Right atrium auricular region (tissue), 2 donors: Measurements from ENCODE around the gene ADAMTS9. TPM values are rescaled to one million over a fixed set of nuclear protein-coding genes. Genes with fewer than 3 reads are reported as not detected.

Experiments used
- DNase-seq: peaks from one replicate; pipeline ENCODE4 v3.0.0-alpha.2; 2019; ENCODE audit warnings: low spot score
- H3K27ac ChIP-seq, 2 donors: fragments of 200-600 bp; sonication (generic); 1 replicate in 1 of 2; 2 replicates in 1 of 2; pipeline ENCODE4 v1.5.1; 2016 to 2019
- H3K27me3 ChIP-seq, 2 donors: fragments of 200-600 bp; sonication (generic); one replicate each; pipeline versions ENCODE4 v1.5.1 to v1.6.0; 2017 to 2019
- H3K36me3 ChIP-seq: fragments of 200-600 bp; sonication (generic); one replicate; pipeline ENCODE4 v1.5.1; 2016
- H3K4me1 ChIP-seq, 2 donors: fragments of 200-600 bp; sonication (generic); one replicate each; pipeline versions ENCODE4 v1.5.1 to v1.6.0; 2017 to 2019
- H3K4me3 ChIP-seq, 2 donors: fragments of 200-600 bp; sonication (generic); 1 replicate in 1 of 2; 2 replicates in 1 of 2; pipeline ENCODE4 v1.5.1; 2017 to 2019; ENCODE audit warnings: mild to moderate bottlenecking in 1 of 2, moderate library complexity in 1 of 2
- H3K9me3 ChIP-seq, 2 donors: fragments of 200-600 bp; sonication (generic); one replicate each; pipeline ENCODE4 v1.5.1; 2019
- total RNA-seq, 2 donors: library from RNA; depleted of rRNA; stranded (reverse); fragments of >200 nt; gene quantifications; one replicate each; pipeline ENCODE4 v1.1.0, GENCODE V29; 2016
- TF ChIP-seq, protein P1 (sequence below), 2 donors: fragments of 200-600 bp; sonication (generic); IDR thresholded peaks; one replicate each; pipeline ENCODE4 v1.5.1; 2019; ENCODE audit warnings: antibody characterized with exemption in 2 of 2

ADAMTS9 gene
- total RNA-seq, 2 donors from 2014 or later = 20.2 to 21.0 TPM

DNA sequence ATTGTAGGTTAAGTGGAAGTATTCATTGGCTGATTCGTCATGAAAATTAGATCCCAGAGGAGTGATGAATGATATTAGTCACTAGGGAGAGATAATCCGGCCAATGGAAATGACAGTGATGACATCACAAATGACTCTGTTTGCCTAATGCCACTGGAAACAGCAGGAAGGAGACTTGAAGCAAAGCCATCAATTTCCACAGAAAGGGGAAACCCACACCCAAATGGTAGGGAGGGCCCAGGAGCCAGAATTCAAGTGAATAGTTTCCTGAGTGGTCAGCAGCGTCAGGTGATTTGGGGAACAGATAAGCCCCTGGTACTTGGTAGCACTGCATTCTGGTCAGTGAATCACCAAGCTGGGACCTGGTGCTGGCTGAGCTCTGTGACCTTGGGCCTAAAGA lies 3.3 kb upstream of the ADAMTS9 start:
- H3K36me3 ChIP-seq = no peaks in the 10 kb centered on the region
- DNase-seq = peak; percentile 60
- TF ChIP-seq, protein P1, sequence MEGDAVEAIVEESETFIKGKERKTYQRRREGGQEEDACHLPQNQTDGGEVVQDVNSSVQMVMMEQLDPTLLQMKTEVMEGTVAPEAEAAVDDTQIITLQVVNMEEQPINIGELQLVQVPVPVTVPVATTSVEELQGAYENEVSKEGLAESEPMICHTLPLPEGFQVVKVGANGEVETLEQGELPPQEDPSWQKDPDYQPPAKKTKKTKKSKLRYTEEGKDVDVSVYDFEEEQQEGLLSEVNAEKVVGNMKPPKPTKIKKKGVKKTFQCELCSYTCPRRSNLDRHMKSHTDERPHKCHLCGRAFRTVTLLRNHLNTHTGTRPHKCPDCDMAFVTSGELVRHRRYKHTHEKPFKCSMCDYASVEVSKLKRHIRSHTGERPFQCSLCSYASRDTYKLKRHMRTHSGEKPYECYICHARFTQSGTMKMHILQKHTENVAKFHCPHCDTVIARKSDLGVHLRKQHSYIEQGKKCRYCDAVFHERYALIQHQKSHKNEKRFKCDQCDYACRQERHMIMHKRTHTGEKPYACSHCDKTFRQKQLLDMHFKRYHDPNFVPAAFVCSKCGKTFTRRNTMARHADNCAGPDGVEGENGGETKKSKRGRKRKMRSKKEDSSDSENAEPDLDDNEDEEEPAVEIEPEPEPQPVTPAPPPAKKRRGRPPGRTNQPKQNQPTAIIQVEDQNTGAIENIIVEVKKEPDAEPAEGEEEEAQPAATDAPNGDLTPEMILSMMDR (IDR thresholded peaks at IDR 0.05) = no peak
- H3K4me1 ChIP-seq = peaks cover 0 to 36% of the 10 kb centered on the region in 2 donors
- no peak overlapping the region for H3K4me3 ChIP-seq
- H3K9me3 ChIP-seq = no peaks in the 10 kb centered on the region
- H3K27me3 ChIP-seq = no peaks in the 10 kb centered on the region
- H3K27ac ChIP-seq = peak overlapping the region; percentile 23 to 26

DNA sequence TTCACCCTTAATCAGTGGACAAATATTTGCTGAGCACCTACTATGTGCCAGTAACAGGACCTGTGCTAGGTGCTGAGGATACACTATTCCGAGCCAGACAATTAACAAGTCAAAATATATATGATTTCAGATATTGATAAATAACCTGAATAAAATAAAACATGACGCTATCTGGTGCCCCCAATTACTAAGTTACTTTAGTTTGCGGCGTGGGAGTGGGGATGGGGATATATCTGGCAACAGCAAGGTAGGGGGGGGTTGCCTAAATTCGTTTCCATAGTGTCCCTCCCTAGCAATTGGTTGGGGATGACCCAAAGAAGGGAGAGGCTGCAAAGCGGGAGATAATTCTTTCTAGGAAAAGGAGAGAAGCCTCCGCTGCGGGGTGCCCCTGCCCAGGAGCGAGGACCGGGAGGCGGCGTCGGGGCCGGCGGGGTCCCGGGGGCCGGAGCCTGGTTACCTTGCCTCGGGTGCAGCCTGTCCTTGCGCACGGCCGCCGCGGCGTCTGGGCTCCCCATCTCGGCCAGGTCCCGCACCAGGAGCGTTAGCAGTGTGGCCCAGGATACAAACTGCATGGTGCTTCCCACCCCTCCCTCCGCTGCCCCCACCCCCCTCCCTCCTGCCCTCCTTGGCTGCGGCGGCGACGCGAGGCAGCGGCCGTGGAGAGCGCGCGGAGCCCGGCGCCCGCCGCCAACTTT lies 567 bp downstream of the ADAMTS9 start:
- Histone ChIP-seq H3K4me1 (peaks cover 0 to 34% of the 10 kb centered on the region in 2 donors), H3K9me3 (no peaks in the 10 kb centered on the region), H3K27me3 (no peaks in the 10 kb centered on the region), H3K36me3 (peaks cover 4% of the 10 kb centered on the region), H3K27ac (peak overlapping the region; percentile 95 to 98), H3K4me3 (peak overlapping the region; percentile 60 to 75)
- no peak for DNase-seq
- TF ChIP-seq, protein P1 (IDR thresholded peaks at IDR 0.05) = no peak

DNA sequence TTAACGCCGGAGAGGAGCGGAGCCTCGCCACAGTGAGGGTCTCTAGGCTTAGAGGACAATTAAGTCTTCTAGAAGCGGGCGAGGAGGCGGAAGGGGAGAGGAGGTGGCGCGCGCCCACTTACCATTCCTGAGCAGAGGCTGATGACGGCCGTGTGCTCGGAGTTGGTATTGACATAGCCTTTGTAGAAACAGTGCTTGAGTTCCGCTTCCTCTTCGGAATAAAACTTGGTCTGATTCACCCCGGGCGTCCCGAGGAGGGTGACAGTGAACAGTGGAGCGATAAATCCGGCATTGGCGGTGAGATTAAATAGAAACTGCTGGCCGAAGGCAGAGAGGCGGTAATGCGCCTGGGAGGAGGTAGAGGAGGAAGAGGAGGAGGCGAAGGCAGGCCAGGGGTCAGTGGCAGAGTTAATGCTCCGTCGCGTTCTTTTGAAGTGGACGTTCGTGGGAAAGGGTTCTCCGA lies 1.3 kb downstream of the ADAMTS9 start:
- DNase-seq = peak; percentile 71
- Histone ChIP-seq H3K4me1 (peaks cover 0 to 31% of the 10 kb centered on the region in 2 donors), H3K27me3 (no peaks in the 10 kb centered on the region), H3K4me3 (peak overlapping the region; percentile 60 to 75), H3K27ac (peak overlapping the region; percentile 95 to 98), H3K9me3 (no peaks in the 10 kb centered on the region), H3K36me3 (peaks cover 4% of the 10 kb centered on the region)
- TF ChIP-seq, protein P1 (IDR thresholded peaks at IDR 0.05) = no peak

DNA sequence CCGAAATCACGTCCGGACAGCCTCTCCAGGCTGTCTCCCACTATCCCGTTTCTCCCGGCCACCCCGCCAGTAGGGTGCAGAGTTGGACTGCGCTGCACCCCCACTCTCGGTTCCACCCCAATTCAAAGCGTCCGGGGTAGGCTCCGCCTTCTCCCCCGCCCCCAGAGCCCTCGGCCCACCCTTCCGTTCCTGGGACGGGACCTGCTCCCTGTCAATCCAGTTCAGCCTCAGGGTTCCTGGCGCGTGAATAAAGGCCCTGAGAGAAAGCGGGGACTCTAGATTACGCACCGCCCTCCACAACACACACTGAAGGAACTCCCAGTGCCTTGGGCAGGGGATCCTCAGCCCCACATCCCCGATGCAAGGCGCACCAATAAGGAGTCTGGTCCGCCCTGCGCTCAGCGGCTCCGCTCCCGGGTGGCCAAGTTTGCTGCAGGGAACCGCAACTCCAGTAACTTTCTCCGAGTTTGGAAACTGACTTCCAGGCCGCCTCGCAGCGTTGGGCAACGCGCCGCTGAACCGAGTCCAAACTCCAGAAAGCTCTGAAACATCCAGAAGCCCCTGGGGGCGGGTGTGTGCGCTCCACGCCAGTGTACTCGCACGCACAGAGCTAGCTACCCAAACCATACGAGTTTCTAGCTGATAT lies 1.9 kb downstream of the ADAMTS9 start:
- Histone ChIP-seq H3K36me3 (peaks cover 6% of the 10 kb centered on the region), H3K27me3 (no peaks in the 10 kb centered on the region), H3K4me3 (peak overlapping the region; percentile 60 to 75), H3K27ac (peak overlapping the region; percentile 95 to 98), H3K9me3 (no peaks in the 10 kb centered on the region), H3K4me1 (peaks cover 0 to 28% of the 10 kb centered on the region in 2 donors)
- TF ChIP-seq, protein P1 (IDR thresholded peaks at IDR 0.05) = peak in 1 of 2 donors; percentile 76
- peak; percentile 88 for DNase-seq

DNA sequence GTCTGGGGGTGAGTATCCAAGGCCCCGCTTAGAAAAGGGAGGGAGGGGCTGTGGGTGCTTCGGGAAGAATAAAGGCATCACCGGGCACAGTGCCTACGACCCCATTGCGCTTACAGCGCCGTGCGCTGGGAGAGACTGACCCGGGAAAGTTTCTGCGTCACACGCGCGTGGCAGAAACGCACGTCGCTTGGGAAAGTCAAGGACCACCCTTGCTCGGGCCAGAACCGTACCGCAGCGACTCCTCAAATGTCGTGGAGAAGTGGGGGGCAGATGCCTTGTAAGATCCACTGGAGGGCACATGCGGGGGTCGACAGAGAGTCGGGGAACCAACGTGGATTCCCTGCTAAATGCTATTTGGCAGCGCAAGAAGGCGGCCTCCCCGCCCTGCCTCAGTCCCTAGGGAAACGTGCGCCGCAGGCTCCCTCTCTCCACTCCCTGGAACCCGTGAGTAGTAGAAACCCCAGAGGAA lies 2.4 kb downstream of the ADAMTS9 start:
- H3K27ac ChIP-seq = peak overlapping the region; percentile 95 to 98
- H3K27me3 ChIP-seq = no peaks in the 10 kb centered on the region
- no peak for DNase-seq
- H3K4me3 ChIP-seq = peak overlapping the region; percentile 60 to 75
- H3K9me3 ChIP-seq = no peaks in the 10 kb centered on the region
- TF ChIP-seq, protein P1 (IDR thresholded peaks at IDR 0.05) = no peak
- H3K36me3 ChIP-seq = peaks cover 12% of the 10 kb centered on the region
- H3K4me1 ChIP-seq = peaks cover 0 to 28% of the 10 kb centered on the region in 2 donors
